Endothelial cell of umbilical vein (primary cell): ENCODE measurements around the gene ADSS1.

ENCODE experiments used
- CTCF ChIP-seq, 2 donors: IDR thresholded peaks; 1 replicate in 1 of 2; 2 replicates in 1 of 2; pipeline ENCODE4 v1.5.1; 2011; ENCODE audit warnings: low read length in 2 of 2, mild to moderate bottlenecking in 2 of 2, moderate library complexity in 2 of 2, control low read depth in 1 of 2, inconsistent platforms in 1 of 2, low read depth in 1 of 2; ENCODE audit not compliant: insufficient read depth in 1 of 2; ENCODE audit errors: extremely low read depth in 1 of 2
- EZH2 ChIP-seq: IDR thresholded peaks from 2 replicates; pipeline ENCODE4 v1.6.1; 2012; ENCODE audit warnings: borderline replicate concordance, low read depth, mild to moderate bottlenecking, moderate library complexity, low read length, inconsistent platforms; ENCODE audit not compliant: severe bottlenecking
- FOS ChIP-seq: IDR thresholded peaks from 2 replicates; pipeline ENCODE4 v1.6.1; 2011; ENCODE audit warnings: mild to moderate bottlenecking, low read length, moderate library complexity, borderline replicate concordance; ENCODE audit not compliant: insufficient read depth
- POLR2A ChIP-seq: IDR thresholded peaks from 2 replicates; pipeline ENCODE4 v1.6.1; 2012; ENCODE audit warnings: low read depth, mild to moderate bottlenecking, control low read depth, low read length
- POLR2AphosphoS5 ChIP-seq: IDR thresholded peaks from 2 replicates; pipeline ENCODE4 v1.6.1; 2012; ENCODE audit warnings: low read depth, mild to moderate bottlenecking, control low read depth, low read length, moderate library complexity; ENCODE audit not compliant: insufficient read depth

DNA sequence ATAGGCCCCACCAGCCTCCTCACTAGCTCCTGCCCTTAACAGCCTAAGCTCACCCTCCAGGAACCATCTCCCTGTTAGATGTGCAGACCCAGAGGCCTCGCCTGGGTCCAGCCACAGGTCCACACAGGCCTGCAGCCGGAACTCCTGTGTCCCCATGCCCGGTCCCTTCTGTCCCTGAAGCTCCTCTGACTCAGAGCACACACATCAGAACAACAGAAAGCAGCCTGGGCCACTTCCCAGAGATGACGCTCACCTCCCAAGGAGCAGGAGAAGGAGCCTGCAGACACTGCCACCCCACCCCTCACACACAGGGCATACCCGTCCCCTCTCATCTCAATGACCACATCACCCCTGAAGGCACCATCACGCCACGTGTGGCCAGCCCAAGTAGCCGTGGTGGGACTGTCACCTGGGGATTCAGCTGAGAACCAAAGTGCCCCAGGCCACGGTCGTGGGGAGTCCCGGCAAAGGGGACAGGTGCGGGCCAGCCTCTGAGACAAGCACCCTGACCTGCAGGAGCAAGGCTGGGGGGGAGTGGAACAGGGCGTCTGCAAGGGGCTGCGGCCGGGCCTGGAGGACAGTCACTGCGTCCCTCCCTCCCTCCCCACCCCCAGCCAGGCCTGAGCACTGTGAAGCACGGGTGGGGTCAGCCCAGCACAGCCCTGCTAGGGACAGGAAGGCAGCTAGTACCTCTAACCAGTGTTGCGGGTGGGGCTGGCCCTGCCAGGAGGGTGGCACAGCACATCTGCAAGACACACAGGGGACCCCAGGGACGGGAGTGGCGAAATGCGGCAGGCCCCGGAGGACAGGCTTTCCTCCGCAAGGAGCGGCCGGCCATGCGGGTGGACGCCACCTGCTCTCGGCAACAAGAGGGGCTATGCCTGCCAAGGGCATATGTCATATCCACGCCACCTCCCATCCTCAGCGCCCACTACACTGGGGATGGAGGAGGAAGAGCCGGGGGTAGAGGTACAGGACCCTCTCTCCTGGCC, 66.0 kb downstream of the ADSS1 start:
- TF ChIP-seq FOS (no peak), POLR2A (no peak), CTCF (IDR thresholded peaks at IDR 0.05; ENCODE audit: extremely low read depth in 1 of 2, insufficient read depth in 1 of 2, low read depth in 1 of 2, low read length in 2 of 2) (no peak), EZH2 (no peak), POLR2AphosphoS5 (no peak)
